Keratinocyte (primary cell): ENCODE measurements around the gene DESI1.

ENCODE experiments used
- EZH2 ChIP-seq: IDR thresholded peaks from one replicate; pipeline ENCODE4 v1.6.1; 2012; ENCODE audit warnings: inconsistent platforms, mild to moderate bottlenecking, low read length, moderate library complexity
- TF ChIP-seq, protein P1 (sequence below), 3 experiments: IDR thresholded peaks in 1 of 3; conservative IDR thresholded peaks in 1 of 3; optimal IDR thresholded peaks in 1 of 3; 2 replicates in 2 of 3; 3 replicates in 1 of 3; pipeline versions ENCODE3 to v1.5.1; 2011; ENCODE audit warnings: low read length in 3 of 3, mild to moderate bottlenecking in 3 of 3, moderate library complexity in 2 of 3, control low read depth in 1 of 3, inconsistent platforms in 1 of 3; ENCODE audit not compliant: insufficient read depth in 2 of 3; ENCODE audit errors: extremely low read depth in 1 of 3

GRCh38 chr22:41638124-41638523 is 17.3 kb upstream of the DESI1 start:
- TF ChIP-seq, protein P1, sequence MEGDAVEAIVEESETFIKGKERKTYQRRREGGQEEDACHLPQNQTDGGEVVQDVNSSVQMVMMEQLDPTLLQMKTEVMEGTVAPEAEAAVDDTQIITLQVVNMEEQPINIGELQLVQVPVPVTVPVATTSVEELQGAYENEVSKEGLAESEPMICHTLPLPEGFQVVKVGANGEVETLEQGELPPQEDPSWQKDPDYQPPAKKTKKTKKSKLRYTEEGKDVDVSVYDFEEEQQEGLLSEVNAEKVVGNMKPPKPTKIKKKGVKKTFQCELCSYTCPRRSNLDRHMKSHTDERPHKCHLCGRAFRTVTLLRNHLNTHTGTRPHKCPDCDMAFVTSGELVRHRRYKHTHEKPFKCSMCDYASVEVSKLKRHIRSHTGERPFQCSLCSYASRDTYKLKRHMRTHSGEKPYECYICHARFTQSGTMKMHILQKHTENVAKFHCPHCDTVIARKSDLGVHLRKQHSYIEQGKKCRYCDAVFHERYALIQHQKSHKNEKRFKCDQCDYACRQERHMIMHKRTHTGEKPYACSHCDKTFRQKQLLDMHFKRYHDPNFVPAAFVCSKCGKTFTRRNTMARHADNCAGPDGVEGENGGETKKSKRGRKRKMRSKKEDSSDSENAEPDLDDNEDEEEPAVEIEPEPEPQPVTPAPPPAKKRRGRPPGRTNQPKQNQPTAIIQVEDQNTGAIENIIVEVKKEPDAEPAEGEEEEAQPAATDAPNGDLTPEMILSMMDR (optimal IDR thresholded peaks at IDR 0.05 in 1 of 3, IDR thresholded peaks at IDR 0.05 in 1 of 3, conservative IDR thresholded peaks at IDR 0.05 in 1 of 3; ENCODE audit: extremely low read depth in 1 of 3, insufficient read depth in 2 of 3, low read length in 3 of 3) = no peak
- TF ChIP-seq EZH2 = no peak
